Measurements from ENCODE around the gene BECN2.

The BECN2 gene, protein sequence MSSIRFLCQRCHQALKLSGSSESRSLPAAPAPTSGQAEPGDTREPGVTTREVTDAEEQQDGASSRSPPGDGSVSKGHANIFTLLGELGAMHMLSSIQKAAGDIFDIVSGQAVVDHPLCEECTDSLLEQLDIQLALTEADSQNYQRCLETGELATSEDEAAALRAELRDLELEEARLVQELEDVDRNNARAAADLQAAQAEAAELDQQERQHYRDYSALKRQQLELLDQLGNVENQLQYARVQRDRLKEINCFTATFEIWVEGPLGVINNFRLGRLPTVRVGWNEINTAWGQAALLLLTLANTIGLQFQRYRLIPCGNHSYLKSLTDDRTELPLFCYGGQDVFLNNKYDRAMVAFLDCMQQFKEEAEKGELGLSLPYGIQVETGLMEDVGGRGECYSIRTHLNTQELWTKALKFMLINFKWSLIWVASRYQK

DNA sequence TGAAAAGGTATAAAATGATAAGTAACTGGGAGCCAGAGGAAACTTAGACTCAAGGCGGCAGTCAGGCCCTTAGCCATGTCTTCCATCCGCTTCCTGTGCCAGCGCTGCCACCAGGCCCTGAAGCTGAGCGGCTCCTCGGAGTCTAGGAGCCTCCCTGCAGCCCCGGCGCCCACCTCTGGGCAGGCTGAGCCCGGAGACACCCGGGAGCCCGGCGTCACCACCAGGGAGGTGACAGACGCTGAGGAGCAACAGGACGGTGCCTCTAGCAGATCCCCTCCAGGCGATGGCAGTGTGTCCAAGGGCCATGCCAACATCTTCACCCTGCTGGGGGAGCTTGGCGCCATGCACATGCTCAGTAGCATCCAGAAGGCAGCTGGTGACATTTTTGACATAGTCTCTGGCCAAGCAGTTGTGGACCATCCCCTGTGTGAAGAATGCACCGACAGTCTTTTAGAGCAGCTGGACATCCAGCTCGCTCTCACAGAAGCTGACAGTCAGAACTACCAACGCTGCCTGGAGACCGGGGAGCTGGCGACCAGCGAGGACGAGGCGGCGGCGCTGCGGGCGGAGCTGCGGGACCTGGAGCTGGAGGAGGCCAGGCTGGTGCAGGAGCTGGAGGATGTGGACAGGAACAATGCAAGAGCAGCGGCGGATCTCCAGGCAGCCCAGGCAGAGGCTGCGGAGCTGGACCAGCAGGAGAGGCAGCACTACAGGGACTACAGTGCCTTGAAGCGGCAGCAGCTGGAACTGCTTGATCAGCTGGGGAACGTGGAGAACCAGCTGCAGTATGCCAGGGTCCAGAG lies at the start of gene BECN2:
Gene BECN2, plus strand, starts transcription at position 76 of the 803 bp plus-strand sequence. Its CDS starts 0 bp downstream, at position 76.
- DNase-seq (ENCODE audit: low read depth, low spot score): peak; percentile 61

DNA sequence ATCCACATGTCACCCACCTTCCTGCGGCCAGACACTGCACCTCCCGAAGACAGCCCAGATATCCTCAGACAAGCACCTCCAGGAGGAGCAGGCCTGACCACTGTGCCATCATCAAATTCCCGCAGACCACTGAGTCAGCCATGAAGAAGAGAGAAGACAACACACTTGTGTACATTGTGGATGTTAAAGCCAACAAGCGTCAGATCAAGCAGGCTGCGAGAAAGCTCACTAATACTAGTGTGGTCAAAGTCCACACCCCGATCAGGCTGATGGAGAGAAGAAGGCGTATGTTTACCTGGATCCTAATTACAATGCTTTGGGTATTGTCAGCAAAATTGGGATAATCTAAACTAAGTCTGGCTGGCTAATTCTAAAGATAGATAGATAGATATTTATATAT lies 41.4 kb upstream of the BECN2 start:
- no peak for DNase-seq (ENCODE audit: low read depth, low spot score)

DNA sequence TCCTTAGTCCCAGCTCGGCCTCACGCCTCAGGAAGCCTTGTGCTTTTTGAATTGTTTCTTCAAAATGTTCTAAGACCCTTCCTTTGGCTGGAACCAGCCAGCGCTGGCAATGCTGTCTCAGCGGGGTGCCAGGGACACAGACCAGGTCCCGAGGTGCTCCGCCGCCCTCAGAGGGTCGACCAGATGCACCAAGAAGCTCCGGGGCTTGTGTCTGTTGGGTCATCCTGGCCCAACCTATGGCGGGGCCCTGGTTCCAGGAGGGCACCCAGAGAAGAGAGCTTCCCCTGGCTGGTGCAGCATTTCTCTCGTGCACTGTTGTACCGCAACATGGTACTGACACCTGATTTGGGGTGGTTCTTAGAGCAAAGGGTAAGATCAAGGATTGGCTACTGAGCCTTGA lies 40.1 kb upstream of the BECN2 start:
- no peak for DNase-seq (ENCODE audit: low read depth, low spot score)

DNA sequence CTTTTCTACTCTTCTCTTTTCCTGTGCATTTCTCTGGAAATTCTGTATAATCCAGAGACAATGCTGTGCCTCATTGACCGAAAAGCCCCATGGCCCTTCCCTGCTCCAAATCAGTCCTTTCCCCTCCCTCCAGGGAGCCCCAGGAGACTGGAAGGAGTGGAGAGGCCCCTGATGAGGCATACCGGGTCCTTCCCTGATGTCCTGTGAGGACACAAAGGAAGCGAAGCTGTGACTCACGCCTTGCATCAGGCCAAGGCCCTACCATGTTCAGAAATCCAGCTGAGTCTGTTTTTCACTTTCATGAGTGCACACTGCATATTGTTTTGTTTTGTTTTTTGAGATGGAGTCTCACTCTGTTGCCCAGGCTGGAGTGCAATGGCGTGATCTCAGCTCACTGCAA lies 38.7 kb upstream of the BECN2 start:
- DNase-seq (ENCODE audit: low read depth, low spot score): peak; percentile 5

DNA sequence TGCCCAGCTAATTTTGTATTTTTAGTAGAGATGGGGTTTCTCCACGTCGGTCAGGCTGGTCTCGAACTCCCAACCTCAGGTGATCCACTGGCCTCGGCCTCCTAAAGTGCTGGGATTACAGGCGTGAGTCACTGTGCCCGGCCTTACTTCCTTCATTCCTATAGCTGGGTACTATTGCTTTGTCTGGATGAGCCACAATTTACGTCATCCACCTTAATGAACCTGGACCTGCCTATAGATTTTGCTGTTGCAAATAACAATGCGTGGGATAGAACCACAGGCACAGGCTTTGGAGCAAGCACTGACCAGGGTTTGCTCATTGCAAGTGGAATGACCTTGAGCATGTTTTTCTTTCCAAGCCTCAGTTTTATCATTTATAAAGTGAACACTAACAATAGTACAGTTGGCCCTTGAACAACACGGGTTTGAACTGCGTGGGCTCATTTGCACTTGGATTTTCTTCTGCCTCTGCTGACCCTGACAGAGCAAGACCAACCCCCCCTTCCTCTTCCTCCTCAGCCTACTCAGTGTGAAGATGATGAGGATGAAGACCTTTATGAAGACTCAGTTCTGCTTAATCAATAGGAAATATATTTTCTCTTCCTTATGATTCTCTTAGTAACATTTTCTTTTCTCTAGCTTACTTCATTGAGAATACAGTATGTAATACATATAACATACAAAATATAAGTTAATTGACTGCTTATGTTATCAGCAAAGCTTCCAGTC lies 33.3 kb upstream of the BECN2 start:
- DNase-seq (ENCODE audit: low read depth, low spot score): no peak

DNA sequence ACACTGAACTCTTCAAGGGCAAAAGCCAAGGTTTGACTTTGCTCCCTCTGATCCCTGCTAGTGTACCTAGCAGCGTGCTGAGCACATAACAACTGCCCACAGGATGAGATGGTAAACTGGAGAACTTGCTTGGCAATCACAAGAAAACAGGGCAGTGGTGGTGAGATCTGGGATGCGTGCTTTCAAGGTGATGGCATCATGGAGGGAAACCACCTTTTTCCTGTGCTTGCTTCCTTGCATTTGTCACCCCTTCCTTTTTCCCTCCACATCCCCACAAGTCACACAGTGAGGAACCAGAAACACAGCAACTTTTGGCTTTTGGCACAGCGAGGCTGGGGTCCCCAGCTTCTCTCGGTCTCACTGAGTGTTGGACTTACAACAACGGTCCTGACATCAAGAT lies 31.4 kb upstream of the BECN2 start:
- DNase-seq (ENCODE audit: low read depth, low spot score): no peak

DNA sequence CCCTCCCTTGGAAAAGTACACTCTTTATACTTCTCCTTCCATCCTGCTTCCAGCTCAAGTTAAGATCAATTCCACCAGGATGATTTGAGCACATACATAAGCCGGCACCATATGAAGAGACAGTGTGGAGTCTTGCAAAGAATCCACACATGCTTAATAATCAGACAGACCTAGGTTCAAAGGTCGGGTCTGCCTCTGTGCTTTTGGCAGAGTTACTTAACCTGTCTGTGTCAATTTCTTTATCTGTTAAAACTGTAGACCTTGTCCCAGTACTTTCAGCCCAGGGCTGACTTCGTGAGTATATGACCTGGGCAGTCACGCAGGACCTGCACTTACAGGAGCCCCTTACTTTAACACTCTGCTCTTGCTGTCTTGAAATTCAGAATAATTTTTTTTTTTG lies 30.2 kb upstream of the BECN2 start:
- no peak for DNase-seq (ENCODE audit: low read depth, low spot score)

DNA sequence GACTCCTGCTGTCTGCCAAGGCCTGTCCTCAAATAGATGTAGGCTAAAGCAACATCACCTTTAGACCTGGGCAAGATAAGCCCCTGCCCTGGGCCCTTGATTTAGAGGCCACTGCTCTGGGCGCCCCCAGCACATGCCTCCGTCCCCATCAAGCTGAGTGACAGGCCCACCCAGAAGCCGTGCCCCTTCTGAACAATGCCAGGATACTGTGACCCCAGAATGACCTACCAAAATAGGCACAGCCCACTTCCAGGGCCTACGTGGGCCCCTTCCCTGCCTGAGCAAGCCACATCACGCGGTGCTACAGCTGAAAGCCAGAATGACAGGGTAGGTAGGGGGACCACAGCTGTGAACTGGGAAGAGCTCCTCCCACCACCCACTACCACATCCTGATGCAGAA lies 24.7 kb upstream of the BECN2 start:
- DNase-seq (ENCODE audit: low read depth, low spot score): no peak

DNA sequence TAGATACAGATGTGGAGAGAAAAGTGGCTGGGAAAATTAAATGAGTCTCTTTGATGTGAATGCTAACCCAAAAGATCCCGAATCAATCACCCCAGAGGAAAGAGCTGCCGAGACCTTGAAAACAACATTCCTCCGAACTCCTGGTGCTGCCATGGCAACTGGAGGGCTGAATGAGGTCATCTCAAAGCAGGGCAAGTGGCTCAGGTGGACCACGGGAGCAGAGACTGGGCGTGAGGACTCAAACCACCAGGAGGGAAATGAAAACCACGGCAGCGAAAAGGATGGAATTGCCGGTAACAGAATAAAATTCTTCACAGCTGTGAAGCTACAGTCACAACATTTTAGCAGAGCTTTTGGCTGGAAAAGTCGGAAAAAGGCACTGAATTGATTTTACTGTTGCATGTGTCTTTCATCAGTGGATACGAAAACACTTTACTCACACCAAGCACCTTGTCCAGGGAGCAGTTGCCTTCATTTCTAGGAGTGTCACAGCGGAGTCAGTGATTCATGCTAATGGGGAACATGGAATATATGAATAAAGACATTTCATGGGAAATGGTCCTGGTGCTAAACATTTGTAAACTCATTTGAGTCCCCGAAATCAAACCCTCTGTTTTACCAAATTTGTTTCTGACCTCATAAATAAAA lies 23.2 kb upstream of the BECN2 start:
- DNase-seq (ENCODE audit: low read depth, low spot score): peak; percentile 81

DNA sequence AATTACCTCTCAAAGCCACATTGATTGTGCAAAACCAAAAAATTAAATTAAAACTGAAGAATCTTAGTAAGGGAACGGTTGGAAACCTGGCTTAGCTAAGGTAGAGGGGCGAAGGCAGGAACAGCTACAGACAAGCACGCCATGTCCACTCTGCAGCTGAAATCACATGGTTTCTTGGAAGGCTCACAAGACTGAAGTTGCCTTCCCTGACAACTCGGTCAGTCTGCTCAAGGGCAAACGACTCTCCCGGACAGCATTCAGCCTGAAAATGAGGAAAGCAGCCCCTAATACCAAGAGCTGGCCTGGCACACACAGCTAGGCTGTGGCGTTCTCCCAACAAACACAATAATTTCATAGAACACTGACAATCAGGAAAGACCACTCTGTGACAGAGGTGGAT lies 22.7 kb upstream of the BECN2 start:
- peak; percentile 6 for DNase-seq (ENCODE audit: low read depth, low spot score)

DNA sequence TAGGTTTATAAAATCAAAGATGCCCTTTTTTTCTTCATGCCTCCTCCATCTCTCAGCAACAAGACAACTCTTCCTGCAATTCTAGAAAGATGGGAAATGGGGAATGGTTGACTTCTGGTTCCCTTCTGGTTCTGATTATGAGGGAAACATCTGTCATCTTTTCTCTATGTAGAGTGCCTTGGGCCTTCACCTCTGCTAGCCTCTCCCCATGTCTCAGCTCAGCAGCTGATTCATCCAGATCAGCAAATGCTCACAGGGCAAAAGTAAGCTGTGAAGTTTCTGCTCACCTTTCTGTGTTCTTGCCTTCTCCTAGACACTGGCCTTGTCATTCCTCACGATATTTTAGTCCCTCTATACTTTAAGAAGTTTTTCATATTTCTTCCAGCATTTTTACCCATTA lies 17.8 kb upstream of the BECN2 start:
- DNase-seq (ENCODE audit: low read depth, low spot score): no peak

DNA sequence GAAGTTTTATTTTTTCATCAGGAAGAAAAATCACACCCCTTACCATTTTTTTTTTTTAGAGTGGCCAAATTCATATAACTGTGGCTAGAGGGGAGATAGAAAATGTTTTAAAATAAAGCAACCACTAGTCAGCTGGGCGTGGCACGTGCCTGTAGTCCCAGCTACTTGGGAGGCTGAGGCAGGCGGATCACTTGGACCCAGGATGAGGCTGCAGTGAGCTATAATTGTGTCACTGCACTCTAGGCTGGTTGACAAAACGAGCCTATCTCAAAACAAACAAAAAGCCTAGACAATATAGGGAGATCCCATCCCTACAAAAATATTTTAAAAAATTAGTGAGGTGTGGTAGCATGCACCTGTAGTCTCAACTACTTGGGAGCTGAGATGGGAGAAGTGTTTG lies 14.8 kb upstream of the BECN2 start:
- no peak for DNase-seq (ENCODE audit: low read depth, low spot score)

DNA sequence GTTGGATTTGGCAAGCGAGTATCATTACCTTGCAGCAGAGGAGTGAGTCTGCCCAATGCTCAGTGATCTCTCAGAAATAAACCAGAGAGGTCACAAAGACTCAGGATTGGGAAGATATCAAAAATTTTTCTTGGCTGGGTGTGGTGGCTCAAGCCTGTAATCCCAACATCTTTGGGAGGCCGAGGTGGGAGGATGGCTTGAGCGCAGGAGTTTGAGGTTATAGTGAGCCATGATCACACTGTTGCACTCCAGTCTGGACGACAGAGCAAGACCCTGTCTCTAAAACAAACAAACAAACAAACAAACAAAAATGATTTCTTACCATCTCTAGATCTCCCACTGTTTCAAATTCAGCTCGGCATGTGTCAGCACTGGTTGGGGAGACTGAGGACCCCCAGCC lies 13.3 kb upstream of the BECN2 start:
- no peak for DNase-seq (ENCODE audit: low read depth, low spot score)

DNA sequence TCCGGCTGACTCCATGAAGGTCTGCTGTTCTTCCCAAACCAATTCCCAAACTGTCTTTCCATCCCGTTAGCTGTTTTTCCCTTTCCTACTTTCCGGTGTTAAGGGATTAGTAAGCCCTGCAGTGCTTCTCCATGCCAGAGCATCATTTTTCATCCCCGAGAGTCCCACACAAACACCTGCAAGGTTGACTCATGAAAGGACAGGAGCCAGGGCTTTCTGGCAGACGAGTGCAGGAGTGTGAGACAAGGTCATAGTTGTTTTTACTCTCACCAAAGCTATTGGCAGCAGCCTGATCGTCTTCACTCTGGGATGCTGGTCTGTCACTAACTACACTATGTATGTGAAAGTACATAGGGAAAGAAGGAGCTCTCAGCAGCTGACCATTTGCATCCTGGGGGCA lies 10.2 kb upstream of the BECN2 start:
- no peak for DNase-seq (ENCODE audit: low read depth, low spot score)

DNA sequence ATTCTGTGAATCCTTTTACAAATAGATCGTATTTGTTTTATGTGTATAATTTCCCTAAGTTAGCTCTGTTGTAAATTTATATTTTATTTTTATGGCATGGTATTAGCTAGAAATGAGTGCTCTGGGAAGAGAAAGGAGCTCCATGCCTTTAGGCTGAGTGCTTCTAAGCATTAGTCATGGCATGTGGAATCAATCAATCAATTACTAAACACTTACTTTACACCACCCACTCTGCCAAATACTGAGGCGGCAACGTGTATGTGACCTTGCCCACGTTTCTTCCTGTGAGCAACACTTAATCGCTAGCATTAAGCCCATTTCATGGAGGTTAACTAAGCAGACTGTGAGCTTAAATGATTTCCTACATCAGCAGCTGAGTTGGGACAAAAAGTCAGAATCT lies 7.2 kb upstream of the BECN2 start:
- no peak for DNase-seq (ENCODE audit: low read depth, low spot score)

DNA sequence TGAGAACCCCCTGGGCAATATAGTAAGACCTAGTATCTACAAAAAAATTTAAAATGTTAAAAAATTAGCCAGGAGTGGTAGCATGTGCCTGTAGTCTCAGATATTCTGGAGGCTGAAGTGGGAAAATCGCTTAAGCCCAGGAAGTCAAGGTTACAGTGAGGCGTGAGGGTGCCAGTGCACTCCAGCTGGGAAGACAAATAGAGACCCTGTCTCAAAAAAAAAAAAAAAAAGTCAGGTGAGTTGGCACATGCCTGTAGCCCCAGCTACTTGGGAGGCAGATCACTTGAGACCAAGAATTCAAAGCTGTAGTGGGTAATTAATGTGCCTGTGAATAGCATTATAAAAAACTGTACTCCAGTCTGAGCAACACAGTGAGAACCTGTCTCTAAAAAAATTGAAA lies 4.6 kb downstream of the BECN2 start:
- DNase-seq (ENCODE audit: low read depth, low spot score): no peak

DNA sequence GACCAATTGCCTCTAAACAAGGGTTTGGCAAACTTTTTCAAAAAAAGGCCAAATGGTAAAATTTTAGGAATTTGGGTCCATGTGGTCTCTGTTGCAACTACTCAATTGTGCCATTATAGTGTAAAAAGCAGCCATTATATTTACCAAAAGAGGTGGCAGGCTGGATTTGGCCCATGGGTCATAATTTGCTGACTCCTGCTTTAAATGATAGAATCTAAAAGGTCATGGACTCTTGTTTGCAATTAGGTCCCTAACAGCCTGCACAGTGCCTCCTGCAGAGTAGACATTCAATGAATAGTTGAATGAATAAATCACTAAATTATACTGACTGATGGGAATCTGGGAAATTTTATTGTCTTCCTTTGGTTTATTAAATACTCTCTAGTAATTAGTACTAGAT lies 6.2 kb downstream of the BECN2 start:
- DNase-seq (ENCODE audit: low read depth, low spot score): no peak

DNA sequence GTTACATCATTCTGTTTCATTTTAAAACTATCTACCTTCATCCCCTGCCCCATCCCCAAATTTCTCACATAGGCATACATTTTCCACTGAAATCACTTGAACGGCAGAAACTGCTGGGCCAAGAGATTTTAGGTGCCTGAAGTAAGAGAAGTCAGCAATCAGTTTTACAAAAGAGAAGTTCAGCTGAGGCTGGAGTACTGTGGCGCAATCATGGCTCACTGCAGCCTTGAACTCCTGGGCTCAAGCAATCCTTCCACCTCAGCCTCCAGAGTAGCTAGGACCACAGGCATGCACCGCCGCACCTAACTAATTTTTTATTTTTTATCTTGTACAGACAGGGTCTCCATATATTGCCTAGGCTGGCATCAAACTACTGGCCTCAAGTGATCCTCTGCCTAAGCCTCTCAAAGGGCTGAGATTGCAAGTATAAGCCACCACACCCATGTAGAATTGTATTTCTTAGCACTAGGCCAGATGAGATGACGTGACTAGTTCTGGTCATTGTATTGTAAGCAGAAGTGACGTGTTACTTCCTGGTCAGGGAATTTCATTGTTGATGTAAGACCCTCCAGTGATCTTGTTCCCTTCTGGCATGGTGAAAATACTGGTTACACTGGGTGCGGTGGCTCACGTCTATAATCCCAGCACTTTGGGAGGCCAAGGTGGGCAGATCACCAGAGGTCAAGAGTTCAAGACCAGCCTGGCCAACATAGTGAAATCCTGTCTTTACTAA lies 7.1 kb downstream of the BECN2 start:
- DNase-seq (ENCODE audit: low read depth, low spot score): no peak

DNA sequence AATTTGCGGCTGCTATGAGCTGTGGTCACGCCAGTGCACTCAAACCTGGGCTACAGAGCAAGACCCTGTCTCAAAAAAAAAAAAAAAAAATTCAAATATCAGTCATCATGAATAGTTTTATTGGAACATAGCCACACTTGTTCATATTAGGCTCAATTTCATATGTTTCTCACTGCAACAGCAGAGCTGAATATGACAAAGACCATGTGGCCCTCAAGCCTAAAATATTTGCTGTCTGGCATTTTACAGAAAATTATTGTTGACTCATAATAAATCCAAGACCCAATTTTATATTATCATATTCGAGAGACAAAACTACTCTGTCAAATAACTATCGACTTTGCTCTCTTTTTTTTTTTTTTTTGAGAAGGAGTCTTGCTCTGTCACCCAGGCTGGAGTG lies 11.0 kb downstream of the BECN2 start:
- DNase-seq (ENCODE audit: low read depth, low spot score): no peak

DNA sequence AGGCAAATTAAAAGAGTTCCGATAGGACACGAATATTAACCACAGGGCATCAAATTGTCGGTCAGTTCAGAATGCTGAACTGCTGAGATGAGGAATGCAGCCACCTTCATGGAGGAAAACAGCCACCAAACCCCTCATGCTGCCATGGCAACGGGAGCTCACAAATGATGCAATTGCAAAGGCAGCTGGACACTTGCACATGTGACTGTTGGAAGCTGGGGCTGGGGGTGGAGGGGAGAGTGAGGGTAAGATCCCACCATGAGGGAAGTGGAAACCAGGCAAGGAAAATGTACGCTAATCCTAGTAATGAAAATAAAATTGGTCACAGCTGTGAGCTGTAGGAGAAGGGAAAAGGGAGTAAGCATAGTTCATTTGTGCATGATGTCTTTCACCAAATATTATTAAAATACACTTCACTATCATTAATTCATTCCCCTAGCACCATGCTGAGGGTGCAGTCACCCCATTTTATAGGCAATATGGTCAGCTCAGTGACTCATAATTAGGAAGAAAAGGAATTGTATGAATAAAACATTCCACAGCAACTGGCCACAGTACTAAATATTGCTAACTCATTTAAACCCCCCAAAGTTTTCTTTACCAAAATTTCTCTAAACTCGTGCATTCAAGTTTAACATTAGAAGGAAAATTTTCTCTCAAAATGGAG lies 15.3 kb downstream of the BECN2 start:
- DNase-seq (ENCODE audit: low read depth, low spot score): peak; percentile 77

DNA sequence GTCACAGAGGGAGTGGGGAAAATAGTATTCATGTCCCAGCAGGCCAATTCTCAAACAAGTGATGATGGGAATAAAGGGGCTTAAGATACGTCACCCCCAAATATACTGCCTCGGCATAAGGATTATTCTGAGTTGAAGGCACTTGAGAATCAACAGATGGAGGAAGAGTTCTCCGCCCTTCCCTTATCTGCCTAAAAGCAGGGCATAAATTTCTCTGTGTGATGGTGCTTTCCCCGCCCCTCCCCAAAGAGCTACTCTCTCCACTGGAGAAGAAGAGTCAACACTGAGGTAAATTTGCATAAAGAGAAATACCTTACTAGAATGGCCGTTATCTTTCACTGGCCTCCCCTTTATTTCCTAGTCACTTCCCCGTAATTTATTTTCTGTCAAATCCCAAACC lies 18.7 kb downstream of the BECN2 start:
- DNase-seq (ENCODE audit: low read depth, low spot score): no peak

Data from ELF-1 (cell line).